Stimulated activated CD8-positive, alpha-beta memory T cell treated with anti-CD3 and anti-CD28 coated beads, Interleukin-7, amount 100 ng/mL, for 24 hours (primary cell): Measurements from ENCODE around the gene ARHGAP28.
"Not testable (repeated sequence)": the region's sequence is repeated elsewhere in the genome, so short reads cannot be mapped to it uniquely, and the experiment has no call there.

Experiments
- DNase-seq: peaks from one replicate; pipeline ENCODE4 v3.0.0-alpha.2; 2020; ENCODE audit warnings: low read depth

Gene ARHGAP28

DNA sequence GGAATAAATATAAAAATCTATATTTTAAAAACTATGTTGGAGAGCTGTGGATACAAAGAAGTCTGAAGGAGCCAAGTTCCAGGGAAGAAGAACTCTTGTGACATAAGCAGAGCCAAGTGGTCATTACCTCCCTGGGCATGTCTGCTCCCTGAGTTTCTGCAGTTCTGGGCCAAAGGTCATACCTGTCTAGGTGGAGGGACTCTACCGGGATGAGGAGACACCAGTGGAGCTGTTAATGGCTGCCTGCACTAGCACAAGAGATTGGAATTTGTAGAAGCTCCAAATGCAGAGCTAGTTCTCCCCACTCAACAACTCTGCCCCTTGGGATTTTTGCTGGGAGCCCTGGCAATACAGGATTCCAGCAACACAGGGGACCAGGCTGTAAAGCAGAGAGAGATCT is 89.8 kb downstream of the ARHGAP28 start:
- DNase-seq = no peak

DNA sequence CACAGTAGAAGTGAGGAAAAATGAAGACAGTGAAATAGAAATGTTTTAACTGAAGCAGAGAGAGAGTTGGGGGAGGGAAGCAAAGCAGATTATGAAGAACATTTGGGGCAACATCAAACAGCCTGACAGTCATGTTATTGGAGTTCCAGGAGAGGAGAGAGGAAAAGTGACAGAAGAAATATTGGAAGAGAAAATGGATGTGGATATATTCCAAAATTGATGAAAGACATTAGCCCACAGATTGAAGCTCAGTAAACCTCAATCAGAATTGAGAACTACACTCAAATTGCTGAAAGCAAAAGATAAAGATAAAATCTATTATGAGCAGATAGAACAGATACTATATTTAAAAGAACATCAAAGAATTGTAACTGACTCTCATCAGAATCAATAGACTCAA is 90.8 kb downstream of the ARHGAP28 start:
- DNase-seq = no peak

DNA sequence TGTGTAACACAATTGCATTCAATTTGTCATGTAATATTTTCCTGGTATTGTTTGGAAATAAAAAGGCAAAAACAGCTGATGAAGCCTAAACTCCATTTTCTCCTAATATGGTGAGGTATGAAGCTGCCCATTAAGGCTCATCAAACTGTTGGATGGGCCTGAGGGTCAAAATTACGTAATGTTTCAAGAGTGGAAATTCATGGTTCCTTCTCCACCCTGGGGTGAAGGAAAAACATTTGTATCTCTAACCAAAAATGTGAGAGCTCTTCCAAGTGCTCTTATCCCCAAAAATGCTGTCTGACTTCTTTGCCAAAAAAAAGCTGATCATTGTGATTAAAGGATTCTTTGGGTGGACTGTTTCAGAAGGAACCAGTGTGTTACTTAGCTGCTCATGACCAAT is 91.8 kb downstream of the ARHGAP28 start:
- DNase-seq = no peak

DNA sequence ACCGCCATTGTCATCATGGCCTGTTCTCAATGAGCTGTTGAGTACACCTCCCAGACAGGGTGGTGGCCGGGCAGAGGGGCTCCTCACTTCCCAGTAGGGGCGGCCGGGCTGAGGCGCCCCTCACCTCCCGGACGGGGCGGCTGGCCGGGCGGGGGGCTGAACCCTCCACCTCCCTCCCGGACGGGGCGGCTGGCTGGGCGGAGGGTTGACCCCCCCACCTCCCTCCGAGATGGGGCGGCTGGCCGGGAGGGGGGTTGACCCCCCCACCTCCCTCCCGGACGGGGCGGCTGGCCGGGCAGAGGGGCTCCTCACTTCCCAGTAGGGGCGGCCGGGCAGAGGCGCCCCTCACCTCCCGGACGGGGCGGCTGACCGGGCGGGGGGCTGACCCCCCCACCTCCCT is 97.6 kb downstream of the ARHGAP28 start:
- DNase-seq = not testable (repeated sequence)

DNA sequence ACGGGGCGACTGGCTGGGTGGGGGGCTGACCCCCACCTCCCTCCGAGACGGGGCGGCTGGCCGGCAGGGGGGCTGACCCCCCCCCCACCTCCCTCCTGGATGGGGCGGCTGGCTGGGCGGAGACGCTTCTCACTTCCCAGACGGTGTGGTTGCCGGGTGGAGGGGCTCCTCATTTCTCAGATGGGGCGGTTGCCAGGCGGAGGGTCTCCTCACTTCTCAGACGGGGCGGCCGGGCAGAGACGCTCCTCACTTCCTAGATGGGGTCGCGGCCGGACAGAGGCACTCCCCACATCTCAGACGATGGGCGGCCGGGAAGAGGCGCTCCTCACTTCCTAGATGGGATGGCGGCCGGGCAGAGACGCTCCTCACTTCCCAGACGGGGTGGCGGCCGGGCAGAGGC is 98.0 kb downstream of the ARHGAP28 start:
- not testable (repeated sequence) for DNase-seq

DNA sequence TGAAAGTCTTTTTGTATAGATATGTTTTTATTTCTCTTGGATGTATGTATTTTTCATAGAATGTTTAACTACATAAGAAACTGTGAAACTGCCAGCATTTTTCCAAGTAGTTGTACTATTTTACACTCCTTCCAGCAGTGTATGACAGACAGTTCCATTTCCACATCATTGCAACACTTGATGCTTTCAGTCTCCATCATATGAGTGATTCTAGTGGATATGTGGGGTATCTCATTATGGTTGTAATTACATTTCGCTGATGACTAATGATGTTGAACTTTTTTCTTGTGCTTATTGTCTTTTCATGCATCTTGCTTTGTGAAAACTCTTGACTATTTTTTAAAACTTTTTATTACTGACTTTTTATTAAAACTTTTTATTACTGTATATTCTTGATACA is 101.4 kb downstream of the ARHGAP28 start:
- no peak for DNase-seq

DNA sequence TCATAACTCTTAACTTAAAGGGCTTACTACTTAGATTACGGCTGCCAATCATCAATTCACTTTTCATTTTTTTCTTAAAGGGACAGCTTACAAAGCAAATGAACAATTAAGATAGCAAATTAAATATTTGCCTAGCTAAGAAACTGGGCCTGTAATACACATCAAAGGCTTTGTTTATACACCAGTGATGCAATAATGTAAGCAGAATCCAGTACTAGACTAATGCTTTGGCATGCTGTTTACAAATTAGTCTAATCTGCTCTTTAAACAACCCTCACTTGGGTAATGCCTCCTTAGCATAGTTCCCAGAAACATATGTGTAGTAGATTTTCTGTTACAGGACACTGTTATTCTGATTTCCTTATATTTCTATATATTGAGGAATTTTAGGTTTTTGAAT is 105.8 kb downstream of the ARHGAP28 start:
- DNase-seq = no peak

DNA sequence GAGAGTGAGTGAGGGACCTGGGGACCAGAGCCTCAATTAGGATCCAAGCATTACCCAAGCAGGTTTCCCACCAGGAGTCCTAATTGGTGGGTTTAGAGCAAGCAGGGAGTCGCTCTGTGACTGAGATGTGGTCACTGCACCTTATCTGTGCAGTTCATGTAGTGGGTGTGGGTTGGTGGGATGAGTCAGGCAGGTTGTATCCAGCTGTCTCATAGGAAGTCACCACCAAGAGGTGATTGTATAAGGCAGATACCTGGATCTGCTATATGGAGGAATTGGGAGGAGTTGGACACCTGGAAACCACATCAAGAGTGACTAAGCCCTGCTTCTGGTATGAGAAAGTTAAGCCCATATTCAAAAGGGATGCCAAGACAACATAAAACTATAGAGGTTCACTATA is 106.8 kb downstream of the ARHGAP28 start:
- DNase-seq = no peak

DNA sequence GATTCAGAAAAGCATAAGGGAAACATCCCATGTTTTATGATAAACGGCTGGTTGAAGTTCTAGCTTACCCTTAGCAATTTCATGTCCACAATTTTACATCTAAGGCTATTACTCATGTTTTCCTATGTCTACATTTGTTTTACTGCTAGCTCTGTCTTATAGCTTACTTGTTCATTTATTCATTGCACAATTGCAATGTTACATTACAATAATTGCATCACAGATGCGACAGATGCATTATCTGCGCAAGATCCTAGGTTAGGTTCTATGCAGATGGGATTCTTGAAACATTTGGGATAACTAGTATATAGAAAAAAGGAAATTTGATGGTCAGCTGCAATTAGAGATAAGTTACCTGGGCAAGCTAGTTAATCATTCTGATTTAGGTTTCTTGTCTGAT is 108.4 kb downstream of the ARHGAP28 start:
- no peak for DNase-seq

DNA sequence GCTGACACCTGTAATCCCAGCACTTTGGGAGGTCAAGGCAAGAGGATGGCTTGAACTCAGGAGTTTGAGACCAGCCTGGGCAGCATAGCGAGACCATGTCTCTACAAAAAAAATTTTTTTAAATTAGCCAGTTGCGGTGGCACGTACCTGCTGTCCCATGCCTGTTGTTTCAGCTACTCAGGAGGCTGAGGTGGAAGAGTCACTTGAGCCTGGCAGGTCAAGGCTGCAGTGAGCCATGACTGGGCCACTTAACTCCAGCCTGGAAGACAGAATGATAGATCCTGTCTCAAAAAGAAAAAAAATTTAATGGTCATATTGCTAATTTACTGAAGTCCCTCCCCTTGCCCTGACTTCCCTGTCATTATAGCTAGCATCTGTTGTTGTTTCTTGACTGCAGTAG is 112.6 kb downstream of the ARHGAP28 start:
- DNase-seq = no peak

DNA sequence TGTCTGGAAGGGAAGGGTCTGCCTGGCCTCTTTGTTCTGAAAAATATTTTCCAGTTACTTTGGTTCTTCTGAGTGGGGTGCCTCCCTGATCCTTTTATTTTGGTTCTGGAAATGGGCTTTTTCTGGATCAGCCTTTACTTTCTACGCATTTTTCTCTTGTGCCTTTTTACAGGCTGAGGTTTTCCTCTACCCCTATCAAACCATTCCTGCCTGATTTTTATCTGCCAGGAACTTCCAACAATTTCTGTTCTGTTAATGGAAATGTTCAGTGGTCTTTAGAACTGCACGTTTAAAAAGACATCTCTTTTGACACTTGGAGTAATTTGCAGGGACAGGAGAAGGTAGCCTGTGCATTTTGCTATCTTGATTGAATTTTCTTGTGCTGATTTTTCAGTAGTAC is 113.8 kb downstream of the ARHGAP28 start:
- no peak for DNase-seq

DNA sequence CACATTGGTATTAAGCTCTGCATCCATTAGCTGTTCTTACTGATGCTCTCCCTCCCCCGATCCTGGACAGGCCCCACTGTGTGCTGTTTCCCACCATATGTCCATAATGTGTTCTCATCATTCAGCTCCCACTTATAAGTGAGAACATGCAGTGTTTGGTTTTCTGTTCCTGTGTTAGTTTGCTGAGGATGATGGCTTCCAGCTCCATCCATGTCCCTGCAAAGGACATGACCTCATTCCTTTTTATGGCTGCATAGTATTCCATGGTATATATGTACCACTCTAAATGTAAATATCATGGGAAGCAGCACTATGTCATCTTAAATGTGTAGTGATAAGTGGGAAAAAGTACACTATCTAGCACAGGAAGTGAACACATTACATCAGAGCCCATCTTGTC is 116.0 kb downstream of the ARHGAP28 start:
- not testable (repeated sequence) for DNase-seq

DNA sequence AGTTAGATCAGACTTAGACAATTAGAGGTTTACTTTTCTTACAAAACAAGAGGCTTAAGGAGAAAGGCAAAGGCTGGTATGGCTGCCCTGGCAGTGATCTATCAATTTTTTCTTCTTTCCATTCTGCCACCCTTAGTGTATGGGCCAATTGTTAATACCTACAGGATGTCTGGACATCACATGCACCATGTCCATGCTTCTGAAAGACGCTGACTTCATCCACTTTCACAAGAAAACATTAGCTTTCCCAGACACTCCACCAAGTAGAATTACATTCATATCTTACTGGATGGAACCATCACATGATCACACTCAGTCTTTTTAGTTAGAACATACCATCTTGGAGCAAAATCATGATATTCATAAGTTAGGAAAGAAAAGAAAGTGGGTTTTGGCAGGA is 120.9 kb downstream of the ARHGAP28 start:
- DNase-seq = no peak

DNA sequence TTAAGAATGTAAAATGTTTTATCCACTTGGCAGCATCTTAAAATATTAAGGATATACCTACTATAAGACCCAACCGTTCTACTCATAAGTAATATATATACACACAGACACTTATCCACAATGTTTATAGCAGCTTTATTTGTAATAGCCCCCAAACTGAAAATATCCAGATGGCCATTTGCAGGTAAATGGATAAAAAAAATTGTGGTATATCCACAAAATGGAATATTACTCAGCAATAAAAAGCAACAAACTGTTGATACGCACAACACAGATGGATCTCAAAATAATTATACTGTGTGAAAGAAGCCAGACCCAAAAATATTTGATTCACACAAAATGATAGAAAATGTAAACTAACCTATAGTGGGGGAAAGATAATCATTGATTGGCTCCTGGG is 122.0 kb downstream of the ARHGAP28 start:
- no peak for DNase-seq

DNA sequence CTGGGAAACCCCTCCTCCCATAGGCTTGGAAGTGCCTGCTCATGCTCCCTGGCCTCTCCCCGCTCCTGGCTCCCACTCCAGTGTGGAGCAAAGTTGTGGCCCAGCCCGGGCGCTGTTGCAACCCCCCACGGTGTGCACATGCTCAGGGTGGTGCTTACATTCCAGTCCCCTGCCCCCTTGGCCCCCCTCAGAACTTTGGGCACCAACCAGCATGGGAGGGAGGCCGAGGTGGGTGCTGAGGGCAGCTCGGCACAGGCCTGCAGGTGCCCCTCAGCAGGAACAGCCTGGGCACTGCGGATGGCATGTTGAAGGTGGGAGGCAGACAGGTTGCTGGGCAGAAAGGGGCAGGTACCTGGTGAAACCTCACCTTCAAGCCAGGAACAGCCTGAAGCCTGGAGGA is 125.3 kb downstream of the ARHGAP28 start:
- no peak for DNase-seq

DNA sequence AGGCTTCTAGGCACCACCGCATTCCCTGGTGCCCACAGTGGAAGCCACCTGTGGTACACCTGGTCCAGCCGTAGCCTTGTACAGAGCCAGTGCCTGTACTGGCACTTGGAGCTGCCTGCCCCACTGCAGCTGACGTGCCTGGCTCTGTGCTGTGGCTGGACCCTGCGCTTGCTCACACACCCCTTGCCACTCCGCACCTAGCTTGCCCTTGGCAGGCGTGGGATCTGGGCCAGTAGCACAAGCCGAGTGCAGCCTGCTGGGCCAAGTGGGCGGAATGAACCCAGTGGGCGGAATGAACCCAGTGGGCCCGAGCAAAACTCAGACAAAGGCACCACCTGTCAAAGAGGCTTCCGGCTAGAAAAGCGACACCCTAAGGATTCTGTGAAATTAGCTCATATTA is 126.3 kb downstream of the ARHGAP28 start:
- no peak for DNase-seq

DNA sequence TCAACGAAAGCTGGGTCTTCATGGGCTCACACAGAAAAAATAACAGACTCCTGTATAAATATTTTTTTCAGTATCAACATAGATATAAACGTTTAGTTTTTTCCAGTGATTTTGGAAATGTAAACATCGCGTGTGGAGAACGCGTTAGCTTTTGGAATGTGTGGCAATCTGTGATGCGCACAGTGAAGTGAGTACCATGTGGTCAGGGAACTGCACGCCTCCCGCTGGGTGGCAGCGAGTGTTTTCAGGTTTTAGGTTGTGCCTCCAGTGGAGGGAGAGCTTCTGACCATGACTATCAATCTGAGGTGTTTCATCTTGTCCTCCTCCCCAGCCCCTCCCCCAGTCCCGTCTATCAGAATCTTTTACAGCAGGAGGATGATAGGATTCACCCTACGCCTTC is 127.8 kb downstream of the ARHGAP28 start:
- no peak for DNase-seq

DNA sequence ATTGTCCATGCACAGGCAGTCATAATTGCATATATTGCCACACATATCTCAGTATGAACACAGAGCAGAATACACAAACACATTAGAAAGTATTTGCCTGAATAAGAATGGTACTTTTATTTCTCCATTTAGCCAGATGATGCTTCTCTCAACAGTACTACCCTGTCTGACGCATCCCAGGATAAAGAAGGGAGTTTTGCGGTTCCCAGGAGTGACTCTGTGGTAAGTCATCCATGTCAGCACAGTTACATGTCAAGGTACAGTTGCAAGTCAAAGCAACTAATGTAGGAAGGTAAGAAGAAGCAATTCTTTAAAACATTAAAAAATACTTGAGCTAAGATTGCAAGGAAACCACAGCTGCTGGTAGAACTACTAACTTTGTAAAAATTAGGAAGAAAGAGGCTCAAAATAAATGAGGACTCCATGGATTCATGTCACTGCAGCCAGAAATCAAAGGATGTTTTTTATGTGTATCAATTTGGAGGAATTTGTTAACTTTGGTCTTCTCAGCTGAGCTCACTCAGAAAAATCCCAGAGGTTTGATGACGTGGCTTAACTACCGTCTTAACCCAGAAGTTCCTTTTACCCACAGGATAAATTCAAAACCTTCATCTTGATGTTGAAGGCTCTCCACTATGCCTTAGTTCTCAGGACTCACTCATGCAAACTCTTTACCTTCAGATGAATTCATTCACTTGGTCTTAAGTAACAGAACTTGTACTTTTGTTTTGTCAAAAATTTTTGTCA is 130.3 kb downstream of the ARHGAP28 start:
- no peak for DNase-seq

DNA sequence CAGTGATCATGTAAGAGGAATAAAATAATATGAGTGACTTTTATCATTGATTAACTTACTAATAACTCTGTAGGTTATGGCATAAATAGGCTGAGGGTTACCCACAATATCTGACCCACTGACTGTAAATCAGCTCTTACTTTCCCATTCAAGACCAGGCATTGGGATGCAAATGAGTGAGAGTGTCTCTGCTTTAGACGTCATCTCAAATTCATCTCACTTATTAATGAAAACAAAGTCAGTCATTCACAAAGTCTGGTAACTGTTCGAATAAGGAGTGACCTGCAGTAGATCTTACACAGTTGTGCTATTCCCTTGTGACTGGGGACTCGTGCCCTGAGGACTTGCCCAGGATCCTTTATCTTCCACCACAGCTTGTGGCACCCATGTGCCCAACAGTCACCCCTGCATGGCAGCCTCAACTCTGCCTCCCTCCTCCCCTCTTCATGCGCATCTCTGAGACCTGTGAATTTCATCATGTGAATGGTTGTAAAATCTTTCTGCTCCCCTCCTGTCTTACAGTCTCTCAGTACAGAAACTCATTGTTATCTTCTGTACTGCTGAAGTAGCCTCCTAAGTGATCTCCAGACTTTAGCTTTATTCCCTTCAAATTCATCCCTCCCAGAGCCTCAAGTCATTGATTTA is 131.4 kb downstream of the ARHGAP28 start:
- DNase-seq = no peak

DNA sequence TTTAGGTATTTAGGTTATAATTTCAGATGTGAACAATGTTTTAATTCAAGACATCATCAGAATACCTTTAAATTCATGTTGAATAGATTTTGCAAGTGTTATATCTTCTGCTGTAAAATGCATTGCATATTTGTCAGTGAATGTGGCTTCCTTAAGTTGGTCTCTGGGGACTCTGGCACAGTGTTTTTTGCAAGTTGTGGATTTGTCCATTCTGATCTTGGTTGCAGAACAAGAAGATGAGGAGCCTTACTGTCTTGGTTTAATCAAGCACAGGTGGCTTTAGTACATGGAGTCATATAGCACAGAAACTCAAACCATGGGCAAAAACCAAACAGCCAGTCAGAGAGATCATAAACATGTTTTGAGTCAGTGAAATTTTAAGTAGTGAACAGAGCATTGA is 135.7 kb downstream of the ARHGAP28 start:
- no peak for DNase-seq

DNA sequence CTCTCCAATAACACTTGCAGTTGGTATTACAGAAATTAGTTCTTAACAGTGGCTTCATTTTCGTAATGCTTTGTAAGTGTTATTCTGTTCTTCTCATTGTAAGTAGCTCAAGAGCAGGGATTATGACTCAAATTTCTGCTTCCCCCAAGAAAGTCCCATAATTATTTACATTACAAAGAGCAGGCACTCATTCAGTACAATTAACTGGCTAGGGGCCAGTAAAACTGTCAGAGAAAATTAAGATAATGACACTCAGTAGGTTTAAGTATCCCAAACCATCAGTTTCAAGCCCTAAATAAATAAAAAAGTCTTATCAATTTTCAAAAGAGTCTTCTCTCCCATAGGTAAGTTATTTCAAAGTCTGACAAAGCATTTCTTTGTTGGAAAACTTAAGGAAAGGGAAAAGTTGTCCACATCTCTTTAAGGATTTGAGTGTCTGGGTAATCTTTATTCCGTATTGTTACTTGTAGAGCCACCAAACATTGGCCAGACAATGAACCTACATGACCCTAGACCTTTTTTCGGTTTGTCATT is 137.1 kb downstream of the ARHGAP28 start:
- no peak for DNase-seq

DNA sequence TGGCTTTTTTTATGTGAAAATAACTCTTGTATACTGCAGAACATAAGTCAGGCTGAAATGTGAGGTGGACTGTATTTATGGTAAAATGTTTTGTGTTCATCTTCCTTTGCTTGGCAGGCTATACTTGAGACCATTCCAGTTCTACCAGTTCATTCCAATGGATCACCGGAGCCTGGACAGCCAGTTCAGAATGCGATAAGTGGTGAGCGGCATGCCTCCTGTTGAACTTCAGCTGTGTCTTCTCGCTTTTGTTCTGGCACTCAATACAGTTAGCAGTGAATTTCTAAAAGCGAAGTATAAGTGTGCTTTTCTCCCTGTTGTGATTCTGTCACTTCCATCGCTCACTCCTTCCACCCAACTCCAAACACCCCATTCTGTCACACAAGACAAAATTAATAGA is 138.5 kb downstream of the ARHGAP28 start:
- no peak for DNase-seq

DNA sequence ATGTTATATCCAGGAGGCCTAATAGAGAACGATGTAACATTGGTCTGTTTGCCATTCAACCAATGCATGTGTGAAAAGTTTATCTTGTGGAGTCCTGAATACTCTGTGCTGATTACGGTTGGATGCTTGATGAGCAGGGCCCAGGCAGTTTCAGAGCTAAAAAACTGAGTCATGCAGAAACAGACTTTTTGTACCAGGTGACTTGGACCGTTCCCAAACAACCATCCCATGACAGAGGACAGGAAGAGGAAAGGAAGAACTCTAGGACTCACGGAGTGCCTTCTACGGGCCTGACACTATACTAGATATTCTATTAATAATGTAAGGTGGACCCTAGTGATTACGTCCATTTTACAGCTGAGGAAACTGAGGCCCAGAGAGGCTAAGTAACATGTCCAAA is 142.1 kb downstream of the ARHGAP28 start:
- no peak for DNase-seq
